ENCODE results near the gene SUSD1. TPM values are rescaled to one million over a fixed set of nuclear protein-coding genes. Genes with fewer than 3 reads are reported as not detected.
"Not testable (repeated sequence)": the region's sequence is repeated elsewhere in the genome, so short reads cannot be mapped to it uniquely, and the experiment has no call there.

The SUSD1 gene
- total RNA-seq, 1 experiment from 2014 or later = 20.3 TPM

DNA sequence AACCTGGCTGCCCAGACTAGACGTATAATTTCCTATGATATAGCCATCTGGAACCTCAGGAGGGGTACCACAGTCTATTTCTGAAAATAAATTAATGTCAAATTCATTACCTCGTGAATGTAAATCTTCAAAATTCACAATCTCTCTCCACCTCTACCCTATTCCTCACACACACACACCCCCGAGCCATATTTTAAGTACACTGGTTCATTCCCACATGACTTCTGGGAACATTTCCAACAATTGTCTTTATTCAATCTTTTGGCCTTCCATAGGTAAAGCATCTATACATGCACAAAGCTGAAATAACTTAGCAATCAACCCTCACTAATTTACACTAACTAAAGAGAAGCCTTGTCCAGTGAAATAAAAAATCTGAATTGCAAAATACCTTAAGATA, 32.7 kb downstream of the SUSD1 start:
- in situ Hi-C loops (cut with HindIII; ENCODE audit: low pct_unique_long_range_greater_than_20kb, low sequenced_read_pairs) = no loop called here
- no peak for DNase-seq (ENCODE audit: low read depth)

DNA sequence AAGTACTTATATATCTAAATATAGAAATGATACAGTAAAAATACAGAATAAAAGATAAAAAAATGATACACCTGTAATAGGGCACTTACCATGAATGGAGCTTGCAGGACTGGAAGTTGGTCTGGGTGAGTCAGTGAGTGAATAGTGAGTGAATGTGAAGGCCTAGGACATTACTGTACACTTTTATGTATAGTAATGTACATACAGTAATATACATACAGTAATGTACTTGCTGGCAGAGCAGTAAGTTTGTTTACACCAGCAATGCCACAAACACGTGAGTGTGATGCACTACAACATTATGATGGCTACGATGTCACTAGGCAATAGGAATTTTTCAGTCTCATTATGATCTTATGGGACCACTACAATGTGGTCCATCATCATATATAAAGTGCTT, 34.2 kb downstream of the SUSD1 start:
- in situ Hi-C loops (cut with HindIII; ENCODE audit: low pct_unique_long_range_greater_than_20kb, low sequenced_read_pairs) = no loop called here
- DNase-seq (ENCODE audit: low read depth) = no peak

DNA sequence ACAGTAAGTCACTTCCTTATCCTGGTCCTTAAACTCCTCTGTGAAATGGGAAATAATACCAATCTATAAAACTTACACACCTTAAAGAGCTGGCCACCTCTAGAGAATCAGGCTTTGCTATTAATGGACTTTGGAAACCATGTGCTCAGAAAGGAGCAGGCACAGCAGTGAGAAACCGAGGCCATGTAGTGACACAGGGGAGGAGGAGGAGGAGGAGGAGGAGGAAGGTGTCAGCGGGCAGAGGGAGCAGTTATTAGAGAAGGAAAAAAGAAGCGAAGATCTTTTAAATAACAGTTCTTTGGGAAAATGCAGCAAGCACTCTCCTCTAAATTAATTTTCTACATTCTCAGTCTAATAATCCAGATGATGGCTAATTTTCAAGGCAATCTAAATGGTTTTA, 38.0 kb downstream of the SUSD1 start:
- no peak for DNase-seq (ENCODE audit: low read depth)
- in situ Hi-C loops (cut with HindIII; ENCODE audit: low pct_unique_long_range_greater_than_20kb, low sequenced_read_pairs) = no loop called here

DNA sequence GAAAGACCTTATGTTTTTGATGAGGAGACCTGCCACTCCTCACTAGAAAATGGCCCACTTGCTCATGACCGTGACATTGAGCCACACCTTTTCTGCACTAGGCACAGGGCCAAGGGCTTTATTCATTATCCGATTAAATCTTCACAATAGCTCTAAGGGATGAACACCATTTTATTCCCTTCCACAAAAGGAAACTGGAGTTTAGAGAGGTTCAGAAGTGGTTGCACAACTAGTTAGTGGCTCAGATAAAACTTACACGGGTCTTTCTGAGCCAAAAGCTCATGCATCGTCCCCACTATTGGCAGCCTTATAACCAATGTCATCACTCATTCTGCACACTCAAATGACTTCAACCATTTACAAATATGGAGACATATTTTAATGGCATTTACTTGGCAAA, 39.4 kb downstream of the SUSD1 start:
- DNase-seq (ENCODE audit: low read depth) = no peak
- in situ Hi-C loops (cut with HindIII; ENCODE audit: low pct_unique_long_range_greater_than_20kb, low sequenced_read_pairs) = no loop called here

DNA sequence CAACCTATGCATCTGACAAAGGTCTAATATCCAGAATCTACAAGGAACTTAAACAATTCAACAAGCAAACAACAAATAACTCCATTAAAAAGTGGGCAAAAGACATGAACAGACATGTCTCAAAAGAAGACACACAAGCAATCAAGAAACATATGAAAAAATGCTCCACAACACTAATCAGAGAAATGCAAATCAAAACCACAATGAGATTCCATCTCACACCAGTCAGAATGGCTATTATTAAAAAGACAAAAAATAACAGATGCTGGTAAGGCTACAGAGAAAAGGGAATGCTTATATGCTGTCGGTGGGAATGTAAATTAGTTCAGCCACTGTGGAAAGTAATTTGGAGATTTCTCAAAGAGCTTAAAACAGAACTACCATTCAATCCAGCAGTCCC, 41.3 kb downstream of the SUSD1 start:
- in situ Hi-C loops (cut with HindIII; ENCODE audit: low pct_unique_long_range_greater_than_20kb, low sequenced_read_pairs) = not testable (repeated sequence)

DNA sequence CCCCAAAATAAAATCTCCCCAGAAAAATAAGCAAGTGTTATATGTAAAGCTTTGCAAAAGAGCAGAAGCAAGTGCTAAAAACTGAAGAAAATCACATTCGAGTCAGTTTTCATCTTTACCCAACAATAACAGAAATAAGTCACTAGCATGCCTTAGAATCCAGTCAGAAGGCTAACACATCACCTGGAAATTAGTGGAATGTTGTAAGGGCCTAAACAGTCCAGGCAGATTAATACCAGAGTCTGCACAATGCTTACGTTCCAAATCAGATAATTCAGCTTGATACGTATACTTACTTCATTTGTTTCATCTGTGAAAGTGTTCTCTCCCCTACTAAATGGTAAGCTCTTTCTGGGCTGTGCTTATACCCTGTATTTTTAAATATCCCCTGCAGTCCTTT, 42.7 kb downstream of the SUSD1 start:
- in situ Hi-C loops (cut with HindIII; ENCODE audit: low pct_unique_long_range_greater_than_20kb, low sequenced_read_pairs) = no loop called here
- no peak for DNase-seq (ENCODE audit: low read depth)

More for the DNA sequence above, 41.3 kb downstream of the SUSD1 start:
- DNase-seq (ENCODE audit: low read depth) = not testable (repeated sequence)

DNA sequence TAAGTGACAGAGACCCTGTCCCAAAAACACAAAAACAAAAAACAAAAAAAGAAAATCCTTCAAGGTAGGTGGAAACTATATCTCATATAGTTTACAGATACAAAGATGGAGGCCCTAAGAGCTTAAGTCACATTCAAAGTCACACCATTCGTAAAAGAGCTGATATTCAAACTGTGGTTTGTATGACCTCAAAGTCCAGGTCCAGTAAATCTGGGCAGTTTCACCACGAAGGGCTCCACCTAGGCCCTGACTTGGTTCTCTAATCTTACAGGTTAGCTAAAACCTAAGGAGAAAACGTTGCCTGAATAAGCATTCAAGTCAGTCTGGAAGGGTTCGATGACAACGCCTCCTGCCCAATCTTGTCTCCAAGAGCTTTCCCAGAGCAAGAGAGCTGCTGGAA, 44.1 kb downstream of the SUSD1 start:
- DNase-seq (ENCODE audit: low read depth) = no peak
- in situ Hi-C loops (cut with HindIII; ENCODE audit: low pct_unique_long_range_greater_than_20kb, low sequenced_read_pairs) = no loop called here

DNA sequence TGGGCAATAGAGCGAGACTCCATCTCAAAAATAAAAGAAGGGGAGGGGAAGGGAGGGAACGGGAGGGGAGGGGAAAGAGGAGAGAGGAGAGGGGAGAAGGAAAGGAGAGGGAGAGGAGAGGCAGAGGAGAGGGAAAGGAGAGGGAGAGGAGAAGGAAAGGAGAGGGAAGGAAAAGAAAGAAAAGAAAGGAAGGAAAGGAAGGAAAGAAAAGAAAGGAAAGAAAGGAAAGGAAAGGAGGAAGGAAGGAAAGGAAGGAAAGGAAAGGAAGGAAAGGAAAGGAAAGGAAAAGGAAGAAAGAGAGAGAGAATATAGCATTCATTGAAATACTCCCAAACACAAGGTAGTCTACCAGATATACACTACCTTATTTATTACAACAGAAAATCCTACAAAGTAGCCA, 44.8 kb downstream of the SUSD1 start:
- in situ Hi-C loops (cut with HindIII; ENCODE audit: low pct_unique_long_range_greater_than_20kb, low sequenced_read_pairs) = no loop called here
- DNase-seq (ENCODE audit: low read depth) = no peak

DNA sequence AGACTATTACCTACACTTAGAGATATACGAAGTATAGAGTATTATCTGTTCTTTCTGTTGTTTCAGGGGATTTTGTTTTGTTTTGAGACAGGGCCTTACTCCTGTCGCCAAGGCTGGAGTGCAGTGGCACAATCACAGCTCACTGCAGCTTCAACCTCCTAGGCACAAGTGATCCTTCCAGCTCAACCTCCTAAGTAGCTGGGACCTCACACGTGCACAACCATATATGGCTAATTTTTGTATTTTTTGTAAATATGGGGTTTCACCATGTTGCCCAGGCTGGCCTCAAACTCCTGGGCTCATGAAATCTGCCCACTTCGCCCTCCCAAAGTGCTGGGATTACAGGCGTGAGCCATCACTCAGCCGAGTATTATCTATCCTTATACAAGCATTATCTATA, 45.9 kb downstream of the SUSD1 start:
- DNase-seq (ENCODE audit: low read depth) = no peak
- in situ Hi-C loops (cut with HindIII; ENCODE audit: low pct_unique_long_range_greater_than_20kb, low sequenced_read_pairs) = no loop called here

DNA sequence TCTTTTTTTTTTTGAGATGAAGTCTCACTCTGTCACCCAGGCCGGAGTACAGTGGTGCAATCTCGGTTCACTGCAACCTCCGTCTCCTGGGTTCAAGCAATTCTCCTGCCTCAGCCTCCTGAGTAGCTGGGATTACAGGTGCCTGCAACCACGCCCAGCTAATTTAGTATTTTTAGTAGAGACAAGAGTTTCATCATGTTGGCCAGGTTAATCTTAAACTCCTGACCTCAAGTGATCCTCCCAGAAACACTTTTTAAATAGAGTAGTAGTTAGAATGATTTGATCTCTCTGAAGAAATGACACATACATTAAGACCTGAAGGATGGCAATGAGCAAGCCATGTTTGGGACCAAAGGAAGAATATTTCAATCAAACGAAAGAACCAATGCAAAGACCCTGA, 46.7 kb downstream of the SUSD1 start:
- peak; percentile 64 for DNase-seq (ENCODE audit: low read depth)
- in situ Hi-C loops (cut with HindIII; ENCODE audit: low pct_unique_long_range_greater_than_20kb, low sequenced_read_pairs) = not testable (repeated sequence)

DNA sequence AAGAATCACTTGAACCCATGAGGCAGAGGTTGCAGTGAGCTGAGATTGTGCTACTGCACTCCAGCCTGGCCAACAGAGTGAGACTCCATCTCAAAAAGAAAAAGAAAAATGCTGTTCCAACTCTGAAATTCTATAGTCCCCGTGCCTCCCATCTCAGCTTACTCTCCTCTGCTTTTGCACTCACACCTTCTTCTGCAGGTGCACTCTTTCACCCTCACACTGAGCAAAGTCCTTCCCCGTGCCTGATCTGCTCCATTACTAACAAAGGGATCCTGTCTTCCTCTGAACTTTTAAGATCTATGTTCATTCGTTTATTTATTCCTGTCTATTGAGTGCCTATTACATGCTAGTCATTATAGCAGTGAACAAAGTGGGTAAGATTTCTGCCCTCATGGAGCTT, 47.8 kb downstream of the SUSD1 start:
- in situ Hi-C loops (cut with HindIII; ENCODE audit: low pct_unique_long_range_greater_than_20kb, low sequenced_read_pairs) = no loop called here
- DNase-seq (ENCODE audit: low read depth) = no peak

DNA sequence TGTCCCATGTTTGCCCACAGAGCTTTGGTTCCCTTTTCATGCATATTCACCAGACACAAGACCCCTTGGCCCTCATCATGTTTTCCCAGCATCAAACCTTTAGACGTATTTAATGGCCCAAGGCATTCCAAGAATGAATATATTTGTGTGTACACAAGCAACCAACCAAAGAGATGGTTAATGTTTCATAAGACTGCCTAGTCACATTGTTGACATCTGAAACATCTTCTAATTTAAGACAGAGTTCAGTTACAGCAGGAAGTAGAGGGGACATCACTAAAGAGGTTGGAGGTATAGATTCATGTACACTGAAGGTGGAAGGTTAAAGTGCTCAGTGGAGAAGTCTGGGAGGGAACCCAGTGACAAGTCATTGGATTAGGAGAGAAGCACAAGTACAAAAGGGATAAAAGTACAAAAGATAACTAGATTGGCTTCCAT, 49.1 kb downstream of the SUSD1 start:
- DNase-seq (ENCODE audit: low read depth) = peak; percentile 96
- in situ Hi-C loops (cut with HindIII; ENCODE audit: low pct_unique_long_range_greater_than_20kb, low sequenced_read_pairs) = no loop called here

DNA sequence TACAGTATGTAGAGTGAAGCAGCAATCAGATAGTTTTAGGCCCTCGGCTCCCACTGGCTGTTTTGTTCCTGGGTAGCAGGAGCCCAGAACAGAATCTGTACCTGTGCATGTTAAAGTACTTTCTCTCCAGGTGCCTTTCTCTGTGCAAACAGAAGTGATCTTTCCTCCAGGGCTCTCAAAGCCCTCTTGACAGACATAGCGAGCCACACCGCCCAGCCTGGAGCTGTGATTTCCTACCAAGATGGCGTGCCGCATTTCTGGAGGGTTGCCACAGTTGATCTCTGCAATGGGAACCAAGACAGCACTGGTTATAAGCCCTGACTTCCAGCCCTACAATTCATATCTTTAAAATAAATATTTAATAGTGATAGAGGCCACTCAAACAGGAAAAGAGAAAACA, 50.9 kb downstream of the SUSD1 start:
- in situ Hi-C loops (cut with HindIII; ENCODE audit: low pct_unique_long_range_greater_than_20kb, low sequenced_read_pairs) = no loop called here
- DNase-seq (ENCODE audit: low read depth) = no peak

DNA sequence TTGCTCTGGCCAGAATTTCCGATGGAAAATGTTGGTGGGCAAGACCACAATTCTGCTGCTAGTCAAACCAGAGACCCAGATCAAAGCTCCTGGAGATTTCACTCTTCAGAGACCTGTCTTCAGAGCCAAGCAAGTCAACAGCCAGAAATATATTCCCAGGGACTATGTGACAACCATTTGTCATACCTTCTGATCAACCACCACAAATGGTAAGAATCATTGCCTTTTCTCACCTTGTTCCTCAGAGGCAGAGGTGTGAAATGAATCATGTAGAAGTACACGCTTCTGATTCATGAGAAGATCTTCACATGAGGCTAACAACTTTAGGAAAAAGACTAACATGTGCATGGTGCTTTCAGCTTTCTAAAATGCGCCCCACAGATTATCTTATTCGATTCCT, 53.5 kb downstream of the SUSD1 start:
- DNase-seq (ENCODE audit: low read depth) = no peak
- in situ Hi-C loops (cut with HindIII; ENCODE audit: low pct_unique_long_range_greater_than_20kb, low sequenced_read_pairs) = no loop called here

DNA sequence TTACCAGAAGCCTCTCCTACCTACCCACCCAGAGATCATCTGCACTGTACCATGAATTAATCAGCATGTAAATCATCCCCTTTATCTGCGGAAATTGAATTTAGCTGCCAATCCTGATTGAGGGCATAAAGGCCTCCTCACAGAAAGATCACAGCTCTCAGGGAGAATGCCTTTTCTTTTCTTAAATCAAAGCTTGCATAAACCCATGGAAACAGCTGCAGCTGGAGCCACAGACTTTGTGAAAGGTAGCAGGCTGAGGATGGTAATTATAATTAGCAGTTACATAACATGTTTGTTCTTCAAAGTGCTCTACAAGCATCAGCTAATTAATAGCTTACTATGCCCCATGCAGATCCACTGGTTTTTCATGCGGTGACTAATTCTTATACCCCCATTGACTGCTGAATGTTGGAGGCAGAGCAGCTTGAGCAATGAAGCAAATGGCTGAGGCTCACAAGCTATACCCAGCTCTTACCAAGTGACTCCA, 54.6 kb downstream of the SUSD1 start:
- no peak for DNase-seq (ENCODE audit: low read depth)
- in situ Hi-C loops (cut with HindIII; ENCODE audit: low pct_unique_long_range_greater_than_20kb, low sequenced_read_pairs) = no loop called here

DNA sequence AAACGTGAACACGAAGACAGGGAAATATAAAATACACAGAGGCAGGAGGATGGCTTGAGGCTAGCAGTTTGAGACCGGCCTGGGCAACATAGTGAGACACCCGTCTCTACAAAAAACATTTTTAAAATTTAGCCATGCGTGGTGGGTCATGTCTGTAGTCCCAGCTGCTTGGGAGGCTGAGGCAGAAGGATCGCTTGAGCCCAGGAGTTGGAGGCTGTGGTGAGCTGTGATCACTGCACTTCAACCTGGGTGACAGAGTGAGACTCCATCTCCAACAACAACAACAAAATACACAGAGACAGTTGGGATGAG, 55.1 kb downstream of the SUSD1 start:
- in situ Hi-C loops (cut with HindIII; ENCODE audit: low pct_unique_long_range_greater_than_20kb, low sequenced_read_pairs) = no loop called here
- DNase-seq (ENCODE audit: low read depth) = no peak

DNA sequence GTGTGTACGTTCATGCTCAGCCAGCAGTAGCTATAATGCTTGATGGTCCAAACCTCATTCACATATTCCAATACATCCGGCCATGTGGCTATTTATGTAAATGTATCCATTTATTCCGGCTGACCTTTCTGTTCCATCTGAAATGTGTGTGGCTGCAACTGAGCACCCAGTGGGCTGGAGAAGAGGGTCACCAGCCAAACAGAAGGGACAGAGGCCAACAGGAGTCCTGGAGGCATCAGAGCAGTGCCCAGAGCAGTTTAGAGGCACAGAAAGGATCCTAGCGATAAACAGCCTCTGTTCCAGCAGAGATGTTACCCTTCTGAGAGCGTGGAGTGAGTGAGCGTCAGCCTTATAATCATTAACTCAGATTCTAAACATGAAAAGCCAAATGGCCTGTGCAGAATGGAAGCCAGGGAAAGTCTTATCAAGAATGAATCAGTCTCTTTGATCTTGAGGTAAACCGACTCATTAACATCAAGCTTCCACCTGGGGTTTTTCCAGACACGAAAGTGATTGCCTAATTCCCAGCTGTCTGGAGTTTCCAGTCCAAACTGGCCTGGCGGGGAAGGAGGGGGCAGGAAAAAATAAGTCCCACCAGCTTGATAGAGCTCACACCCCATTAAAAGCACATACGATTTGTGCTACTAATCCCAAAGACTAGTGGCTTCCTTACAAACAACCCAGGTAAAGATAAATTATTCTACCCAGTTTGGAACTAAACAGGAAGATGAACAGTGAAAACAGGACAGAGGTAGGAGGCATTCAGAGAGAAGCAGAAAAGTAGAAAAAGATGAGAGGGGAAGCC, 55.7 kb downstream of the SUSD1 start:
- DNase-seq (ENCODE audit: low read depth) = peak; percentile 98
- in situ Hi-C loops (cut with HindIII; ENCODE audit: low pct_unique_long_range_greater_than_20kb, low sequenced_read_pairs) = no loop called here

DNA sequence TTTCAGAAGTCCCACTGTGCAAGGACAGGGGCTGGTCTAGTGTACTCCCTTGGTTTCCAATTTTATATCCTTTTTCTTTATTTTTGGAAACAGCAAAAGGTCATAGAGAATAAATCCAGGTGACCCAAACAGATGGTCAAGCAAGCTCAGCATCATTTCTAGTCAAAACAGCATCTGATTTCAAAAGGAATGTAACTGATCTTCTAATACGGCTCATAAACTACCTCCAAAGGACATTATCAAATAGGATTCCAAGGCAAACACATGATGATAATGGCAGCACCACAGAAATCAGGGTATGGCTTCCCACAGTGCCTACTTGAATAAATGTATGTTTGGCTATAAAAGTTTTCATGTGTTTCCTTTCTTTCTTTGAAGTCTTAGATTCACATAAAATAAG, 57.1 kb downstream of the SUSD1 start:
- in situ Hi-C loops (cut with HindIII; ENCODE audit: low pct_unique_long_range_greater_than_20kb, low sequenced_read_pairs) = no loop called here
- no peak for DNase-seq (ENCODE audit: low read depth)

DNA sequence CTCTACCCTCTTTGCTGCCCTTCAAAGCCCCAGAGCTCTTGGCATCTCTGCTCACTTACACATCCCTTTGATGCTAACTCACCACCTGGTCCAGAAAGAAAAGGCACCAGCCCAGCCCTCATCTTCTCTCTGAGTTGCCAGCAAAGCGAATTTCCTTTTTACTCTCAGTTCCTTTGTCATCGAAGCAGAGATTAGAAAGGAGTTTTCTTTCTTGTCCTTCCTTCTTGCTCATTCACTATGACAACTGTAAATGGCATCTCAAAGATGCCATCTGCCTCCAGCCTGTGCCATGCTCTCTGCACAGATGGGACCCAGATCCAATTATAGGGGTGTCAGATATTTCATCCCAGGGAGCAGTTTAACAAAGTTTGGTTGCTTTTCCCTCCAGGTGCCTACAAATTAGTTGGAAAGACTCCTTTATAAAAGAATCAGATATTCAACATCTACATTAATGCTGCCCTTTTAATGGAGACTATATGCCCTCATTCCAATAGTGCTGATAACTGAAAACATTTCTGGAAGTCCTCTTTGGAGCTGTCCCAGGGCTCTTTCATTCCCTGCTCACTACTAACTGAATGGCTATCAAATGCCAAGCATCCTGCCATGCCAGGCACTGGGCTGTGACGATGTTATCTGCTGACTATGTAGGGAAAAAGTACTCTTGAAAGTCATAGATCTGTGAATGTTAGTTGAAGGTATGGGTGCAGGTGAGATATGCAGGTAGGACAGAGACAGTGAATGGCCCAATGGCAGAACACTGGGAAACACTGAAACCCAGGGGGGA, 58.9 kb downstream of the SUSD1 start:
- DNase-seq (ENCODE audit: low read depth) = no peak
- in situ Hi-C loops (cut with HindIII; ENCODE audit: low pct_unique_long_range_greater_than_20kb, low sequenced_read_pairs) = no loop called here

DNA sequence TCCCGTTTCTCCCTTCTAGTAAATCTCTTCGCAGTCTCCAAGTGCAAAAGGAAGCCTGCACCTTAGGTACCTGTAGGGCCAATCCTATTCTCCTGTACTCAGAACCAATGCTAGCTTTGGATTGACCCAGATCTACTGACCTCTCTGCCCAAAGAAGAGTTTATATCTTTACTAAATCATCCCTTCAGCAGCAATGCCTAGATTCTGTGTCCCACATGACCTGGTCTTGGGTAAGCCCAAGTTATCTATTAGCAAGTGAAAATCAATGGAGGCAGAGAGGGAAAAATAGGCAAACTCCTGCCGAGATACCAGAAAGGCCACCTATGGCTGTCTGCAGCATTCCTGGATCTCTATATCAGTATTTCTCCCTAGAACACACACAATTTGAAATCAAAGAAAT, 60.0 kb downstream of the SUSD1 start:
- in situ Hi-C loops (cut with HindIII; ENCODE audit: low pct_unique_long_range_greater_than_20kb, low sequenced_read_pairs) = no loop called here
- no peak for DNase-seq (ENCODE audit: low read depth)

All from Caki2 (cell line).